ENCODE results near the gene TMEM98.
"Not testable (repeated sequence)": the region's sequence is repeated elsewhere in the genome, so short reads cannot be mapped to it uniquely, and the experiment has no call there.

The TMEM98 gene, protein sequence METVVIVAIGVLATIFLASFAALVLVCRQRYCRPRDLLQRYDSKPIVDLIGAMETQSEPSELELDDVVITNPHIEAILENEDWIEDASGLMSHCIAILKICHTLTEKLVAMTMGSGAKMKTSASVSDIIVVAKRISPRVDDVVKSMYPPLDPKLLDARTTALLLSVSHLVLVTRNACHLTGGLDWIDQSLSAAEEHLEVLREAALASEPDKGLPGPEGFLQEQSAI

DNA sequence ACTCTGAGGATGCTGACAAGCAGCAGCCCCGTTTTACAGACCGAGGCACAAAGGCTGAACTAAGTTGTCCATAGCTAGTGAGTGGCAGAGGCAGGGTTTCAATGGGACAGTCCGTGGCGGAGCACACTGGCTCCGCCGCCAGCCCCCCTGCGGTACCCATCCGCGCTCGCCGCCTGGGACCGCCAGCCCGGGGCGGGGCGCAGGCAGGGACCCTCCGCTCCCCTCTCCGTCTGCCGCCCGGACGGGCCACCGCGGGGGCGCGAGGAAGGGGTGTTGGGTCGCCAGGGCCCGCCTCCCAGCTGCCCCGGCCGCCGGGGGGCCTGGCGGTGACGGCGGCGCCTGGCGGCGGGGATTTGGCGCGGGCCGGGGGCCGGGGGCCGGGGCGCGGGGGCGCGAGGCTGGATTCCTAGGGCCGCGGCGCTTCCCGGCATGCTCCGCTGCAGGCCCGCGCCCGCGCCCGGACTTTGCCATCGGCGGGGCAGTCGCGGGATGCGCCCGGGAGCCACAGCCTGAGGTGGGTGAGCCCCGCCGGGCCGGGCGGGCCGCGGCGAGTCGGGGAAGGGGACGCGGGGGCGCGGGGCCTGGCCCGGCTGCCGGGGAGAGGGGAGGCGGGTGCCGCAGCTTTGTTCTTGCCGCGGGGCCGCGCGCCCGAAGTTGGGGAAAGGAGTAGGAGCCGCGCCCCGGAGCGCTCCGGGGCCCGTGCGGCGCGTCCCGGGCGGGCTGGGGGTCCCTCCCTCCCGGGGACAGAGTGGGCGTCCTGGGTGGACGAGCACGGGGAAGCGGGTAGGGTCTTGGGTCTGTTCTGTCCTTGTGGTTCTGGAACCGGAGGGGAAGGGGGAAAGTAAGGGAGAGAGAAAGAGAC is at the start of gene TMEM98:
Gene TMEM98, plus strand, starts transcription at position 430 of the 862 bp plus-strand sequence. CDS start 3,376 bp downstream, outside the sequence.
- no peak for DNase-seq (ENCODE audit: extremely low read depth, low read depth)
- no peak for TF ChIP-seq CTCF (IDR thresholded peaks at IDR 0.05; ENCODE audit: low read depth, low read length)

GRCh38 chr17:32878211-32878610 is 49.7 kb upstream of the TMEM98 start:
- peak; percentile 58 for DNase-seq (ENCODE audit: extremely low read depth, low read depth)
- no peak for TF ChIP-seq CTCF (IDR thresholded peaks at IDR 0.05; ENCODE audit: low read depth, low read length)

DNA sequence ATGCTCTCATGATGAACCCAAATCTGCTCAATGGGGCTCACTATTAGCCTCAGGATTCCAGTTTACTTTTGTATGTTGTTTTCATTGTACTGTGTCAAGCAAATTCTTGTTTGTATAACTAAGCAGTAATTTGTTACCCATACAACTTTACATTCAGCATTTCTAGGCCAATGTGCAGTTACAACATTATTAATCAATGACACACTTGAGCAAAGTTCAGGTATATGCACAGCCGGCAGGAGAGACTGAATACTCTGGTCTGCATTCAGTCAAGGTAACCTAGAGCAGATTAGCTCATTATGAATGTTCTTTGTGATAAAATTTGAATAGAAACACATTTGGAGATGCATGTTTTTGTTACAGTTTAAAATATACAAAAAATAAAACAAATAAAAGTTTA is 48.8 kb upstream of the TMEM98 start:
- DNase-seq (ENCODE audit: extremely low read depth, low read depth), result no peak
- no peak for TF ChIP-seq CTCF (IDR thresholded peaks at IDR 0.05; ENCODE audit: low read depth, low read length)

DNA sequence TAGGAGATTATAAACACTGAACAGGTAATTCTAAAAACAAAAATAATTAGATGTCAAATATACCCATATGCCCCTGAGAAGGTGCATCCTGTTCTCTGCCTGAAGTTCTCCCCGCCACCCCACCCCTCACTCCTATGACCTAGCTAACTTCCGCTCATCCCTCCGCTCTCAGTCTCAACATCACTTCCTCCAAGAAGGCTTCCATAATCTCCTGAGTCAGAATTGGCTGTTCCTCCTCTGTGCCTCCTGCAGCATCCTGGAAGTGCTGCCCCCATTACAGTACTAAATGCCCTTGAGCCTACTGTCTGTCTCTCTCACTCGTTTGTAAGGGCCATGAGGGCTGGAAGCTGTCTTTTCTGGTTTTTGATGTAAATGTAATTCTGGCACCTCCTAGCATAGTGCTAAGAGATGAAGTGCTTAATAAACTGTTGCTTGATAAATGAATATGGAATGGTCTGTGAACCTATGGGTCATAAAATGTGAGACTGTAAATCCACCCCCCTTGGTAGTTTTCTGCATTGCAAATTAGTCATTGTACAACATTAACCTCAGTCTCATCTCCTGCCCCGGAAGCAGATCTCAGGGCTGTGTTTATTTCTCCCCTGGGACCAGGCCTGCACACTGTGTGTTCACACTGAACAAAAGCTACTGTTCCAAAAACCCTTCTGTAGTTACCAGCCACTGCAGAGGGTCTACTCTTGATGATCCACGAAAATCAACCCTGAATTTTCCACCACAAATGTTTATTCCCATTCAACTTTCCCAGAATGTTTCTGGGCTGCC is 47.1 kb upstream of the TMEM98 start:
- DNase-seq (ENCODE audit: extremely low read depth, low read depth), result no peak
- no peak for TF ChIP-seq CTCF (IDR thresholded peaks at IDR 0.05; ENCODE audit: low read depth, low read length)

- DNase-seq (ENCODE audit: extremely low read depth, low read depth), result no peak
Observed at GRCh38 chr17:32882029-32882428, 45.9 kb upstream of the TMEM98 start.

GRCh38 chr17:32882734-32883133 is 45.2 kb upstream of the TMEM98 start:
- DNase-seq (ENCODE audit: extremely low read depth, low read depth), result no peak
- no peak for TF ChIP-seq CTCF (IDR thresholded peaks at IDR 0.05; ENCODE audit: low read depth, low read length)

More at GRCh38 chr17:32882029-32882428, 45.9 kb upstream of the TMEM98 start:
- no peak for TF ChIP-seq CTCF (IDR thresholded peaks at IDR 0.05; ENCODE audit: low read depth, low read length)

- DNase-seq (ENCODE audit: extremely low read depth, low read depth), result not testable (repeated sequence)
Observed at GRCh38 chr17:32886951-32887350, 41.0 kb upstream of the TMEM98 start.

- DNase-seq (ENCODE audit: extremely low read depth, low read depth), result not testable (repeated sequence)
Observed at GRCh38 chr17:32887410-32887809, 40.5 kb upstream of the TMEM98 start.

Measured in AG09319 (cell line).